HG03064 (cell line): ENCODE results near the gene CBX8.
"Not testable (repeated sequence)": the region's sequence is repeated elsewhere in the genome, so short reads cannot be mapped to it uniquely, and the experiment has no call there.

ENCODE experiments used
- ATAC-seq: cut with Tn5 transposase; IDR thresholded peaks from one replicate; pipeline ENCODE4 v1.9.1; 2021; ENCODE audit warnings: low read depth; ENCODE audit not compliant: unreplicated experiment

CBX8 gene

DNA sequence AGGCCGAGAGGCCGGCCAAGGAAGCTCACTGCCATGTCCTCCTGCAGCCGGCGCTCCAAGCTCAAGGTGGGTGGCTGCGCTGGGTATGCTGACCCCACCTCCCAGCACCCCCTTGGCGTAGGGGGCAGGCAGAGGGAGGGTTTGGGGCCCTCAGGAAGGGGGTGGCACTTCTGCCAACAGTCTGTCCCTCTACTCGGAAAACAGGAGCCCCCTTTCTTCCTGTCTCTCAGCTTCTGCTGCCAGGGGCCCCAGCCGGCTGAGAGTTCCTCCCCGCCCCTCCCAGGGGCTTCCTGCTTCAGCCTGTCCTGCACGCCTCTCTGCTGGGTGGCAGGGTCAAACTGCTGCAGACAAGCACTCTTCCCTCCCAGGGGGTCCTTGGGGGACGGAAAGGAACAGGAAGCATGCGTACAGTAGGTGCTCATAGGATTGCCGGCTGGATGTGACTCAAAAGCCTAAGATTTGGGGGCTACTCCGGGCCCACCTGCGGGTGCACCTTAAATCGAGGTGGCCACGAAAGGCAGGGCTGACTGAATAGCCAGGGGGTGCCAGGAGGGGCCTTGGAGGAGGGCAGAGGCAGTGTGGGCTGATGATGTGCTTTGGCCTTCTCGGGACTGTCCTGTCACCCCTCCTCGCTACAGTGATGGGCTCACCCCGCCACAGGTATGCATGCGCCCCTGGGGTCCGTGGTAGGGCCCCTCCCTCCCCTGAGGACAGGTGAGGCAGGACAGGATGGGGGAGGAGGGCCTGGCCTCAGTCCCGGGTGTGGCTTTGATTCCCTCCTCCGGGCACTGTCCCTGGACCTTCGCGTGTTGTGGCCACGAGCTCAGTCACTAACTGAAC lies 14.9 kb downstream of the CBX8 start:
- no peak for ATAC-seq

DNA sequence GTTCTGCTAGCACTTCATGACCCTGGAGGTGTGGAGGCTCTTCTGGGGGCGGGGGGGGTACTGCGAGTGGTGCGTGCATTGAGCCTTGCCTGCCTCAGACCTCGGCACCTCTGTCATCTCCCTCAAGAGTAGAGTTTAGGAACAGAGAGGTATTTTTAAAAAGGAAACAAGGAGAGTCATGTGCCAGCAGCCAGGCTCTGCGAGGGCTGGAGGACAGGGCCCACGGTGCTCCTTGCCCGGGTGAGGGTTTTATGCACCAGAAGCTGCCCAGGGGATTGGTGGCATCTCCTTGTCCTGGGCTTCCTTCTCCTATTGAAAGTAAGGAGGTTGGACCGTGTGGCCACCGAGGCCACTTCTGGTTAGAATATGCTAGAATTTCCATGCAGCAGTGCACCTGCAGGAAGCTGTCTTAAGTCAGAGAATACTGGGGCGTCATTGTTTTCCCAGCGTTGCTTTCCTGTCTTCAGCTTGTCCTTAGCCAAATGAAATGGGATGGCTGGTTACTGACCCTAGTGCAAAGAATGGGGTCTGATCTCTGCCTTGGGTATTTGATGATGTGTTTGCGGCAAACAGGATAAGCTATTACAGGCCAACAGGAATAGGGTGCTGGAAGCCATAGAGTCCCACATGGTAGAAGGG lies 15.7 kb downstream of the CBX8 start:
- no peak for ATAC-seq

DNA sequence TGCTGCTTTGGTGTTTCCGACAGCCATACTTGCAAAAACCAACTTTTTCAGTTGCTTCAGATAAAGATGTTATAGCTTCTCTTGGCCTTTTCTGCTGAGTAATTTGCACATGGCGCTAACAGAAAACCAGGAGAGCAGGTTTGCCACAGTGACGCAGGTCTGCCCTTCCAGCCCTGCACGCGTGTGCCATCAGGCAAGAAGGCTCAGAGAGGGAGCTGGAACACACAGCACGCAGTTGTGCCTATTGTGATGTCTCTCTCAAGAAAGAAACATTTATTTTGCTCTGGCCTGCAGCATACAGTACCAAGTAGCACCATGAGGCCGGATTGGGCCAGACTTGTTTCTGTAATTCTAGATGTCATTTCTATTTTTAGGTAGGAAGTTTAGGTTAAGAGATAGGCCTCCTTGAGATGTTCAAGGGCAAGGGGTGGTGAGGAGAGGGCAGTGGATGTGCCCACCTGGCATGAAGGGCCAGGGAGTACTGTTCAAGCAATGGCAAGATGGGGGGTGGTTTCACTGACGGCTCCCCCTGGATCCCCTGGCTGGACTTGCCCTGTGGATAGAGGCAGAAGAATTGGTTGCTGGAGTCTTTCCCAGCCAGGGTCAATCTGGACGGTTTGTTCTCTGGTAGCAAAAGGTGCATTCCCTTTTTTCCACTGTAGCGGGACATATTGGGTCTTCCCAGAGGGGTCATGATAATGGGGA lies 17.1 kb downstream of the CBX8 start:
- ATAC-seq, result no peak

DNA sequence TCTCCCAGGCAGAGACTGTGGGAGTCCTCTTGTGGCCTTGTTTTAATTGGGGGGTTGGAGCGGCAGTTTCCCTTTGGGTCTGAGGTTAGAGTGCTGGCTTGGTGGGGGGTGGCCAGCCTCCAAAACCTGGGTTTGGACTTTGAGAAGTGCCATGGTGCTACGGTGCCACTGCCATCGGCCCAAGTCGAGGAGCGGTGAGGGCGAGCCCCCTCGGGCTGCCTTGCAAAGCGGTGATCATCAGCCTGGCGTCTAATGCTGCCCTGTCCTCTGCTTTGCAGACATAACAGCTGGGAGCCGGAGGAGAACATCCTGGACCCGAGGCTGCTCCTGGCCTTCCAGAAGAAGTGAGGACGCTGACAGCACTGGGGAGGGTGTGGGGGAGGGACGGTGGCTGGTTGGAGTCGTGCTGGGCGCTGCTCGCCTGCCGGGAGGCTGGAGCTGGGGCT lies 17.8 kb downstream of the CBX8 start:
- ATAC-seq, result no peak

DNA sequence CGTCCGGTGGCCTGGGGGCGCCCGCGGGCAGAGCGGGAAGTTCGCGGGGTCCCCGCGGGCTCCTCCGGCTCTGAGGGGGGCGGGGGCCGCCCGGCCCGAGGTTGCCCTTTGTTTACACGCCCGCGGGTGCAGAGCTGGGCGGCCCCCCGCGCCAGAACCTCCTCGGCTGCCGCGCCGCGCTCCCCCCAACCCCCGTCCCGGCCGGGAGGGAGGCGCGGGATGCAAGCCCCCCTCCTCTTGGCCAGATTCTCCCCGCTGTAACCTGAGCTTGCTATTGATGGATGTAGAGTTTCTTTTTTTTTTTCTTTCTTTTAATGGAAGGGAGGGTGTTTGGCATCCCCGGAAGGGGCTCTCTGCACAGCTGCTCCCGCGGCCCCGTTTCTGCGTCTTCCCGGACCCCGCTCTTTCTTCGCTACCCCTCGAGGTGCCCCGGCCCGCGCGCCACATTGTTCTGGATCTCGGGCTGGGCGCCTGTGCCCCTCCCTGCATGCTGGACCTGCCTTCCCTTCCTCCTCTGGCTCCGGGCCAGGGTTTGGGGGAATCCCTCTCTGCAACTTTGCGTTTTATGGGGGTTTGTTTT lies 18.3 kb downstream of the CBX8 start:
- ATAC-seq, result no peak

DNA sequence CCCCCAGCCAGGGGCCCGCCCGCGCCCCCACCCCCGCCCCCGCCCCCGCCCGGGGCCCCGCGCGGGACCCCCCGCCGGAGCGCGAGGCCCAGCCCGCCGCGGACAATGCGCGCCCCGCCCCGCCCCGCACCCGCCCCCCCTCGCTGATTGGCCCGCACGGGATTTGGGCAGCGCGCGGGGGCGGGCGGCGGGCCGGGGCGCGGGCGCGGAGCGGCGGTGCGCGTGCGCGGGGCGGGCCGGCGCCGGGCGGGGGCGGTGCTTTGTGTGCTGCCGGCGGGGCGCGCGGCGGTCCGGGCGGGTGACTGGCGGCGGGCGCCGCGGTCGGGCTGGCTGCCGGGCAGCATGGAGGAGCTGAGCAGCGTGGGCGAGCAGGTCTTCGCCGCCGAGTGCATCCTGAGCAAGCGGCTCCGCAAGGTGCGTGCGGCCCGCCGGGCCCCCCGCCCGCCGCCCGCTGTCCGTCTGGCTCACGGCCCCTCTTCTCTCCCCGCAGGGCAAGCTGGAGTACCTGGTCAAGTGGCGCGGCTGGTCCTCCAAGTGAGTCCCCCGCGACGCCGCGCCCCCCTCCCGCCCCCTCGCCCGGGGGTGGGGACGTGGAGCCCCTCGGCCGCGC lies 18.9 kb downstream of the CBX8 start, which contains the start of gene CBX2:
CBX2 (plus strand) TSS at position 255 of the 610 bp plus-strand sequence; CDS start at position 343, 88 bp downstream.
- no peak for ATAC-seq

DNA sequence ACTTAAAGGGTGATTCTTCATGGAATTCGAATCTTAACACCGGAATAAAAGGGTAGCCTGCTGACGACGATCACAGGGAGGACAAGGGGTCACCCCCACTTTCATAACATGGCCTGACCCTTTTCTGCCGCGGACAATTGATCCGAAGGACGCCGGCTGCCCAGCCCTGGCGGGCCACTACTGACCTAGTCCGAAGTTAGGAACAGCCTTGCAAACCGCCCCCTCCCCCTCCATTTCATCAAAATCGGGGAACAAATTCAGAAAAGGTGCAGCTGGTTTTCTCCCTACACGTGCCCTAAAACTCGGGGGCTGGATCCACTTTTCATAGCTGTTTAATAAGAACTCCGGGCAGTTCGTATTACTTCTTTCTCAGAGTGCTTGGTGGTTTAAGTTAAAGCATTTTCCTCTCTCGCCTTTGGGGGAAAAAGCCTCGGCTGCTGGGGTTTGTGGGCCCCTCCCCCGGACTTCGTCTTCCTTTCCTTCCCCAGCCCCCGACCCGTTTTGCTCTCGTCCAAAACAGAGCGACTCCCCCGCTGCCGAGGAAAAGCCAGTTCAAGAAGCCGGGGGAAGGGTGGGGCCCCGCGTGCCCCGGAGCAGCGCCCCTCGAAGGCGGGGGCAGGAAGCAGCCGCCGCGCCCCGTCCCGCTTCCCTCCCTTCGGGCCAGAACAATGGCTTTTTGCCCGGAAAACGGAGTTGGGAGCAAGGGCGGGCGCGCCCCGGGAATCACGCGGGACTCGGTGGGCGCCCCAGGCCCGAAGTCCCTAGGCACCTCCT lies 19.6 kb downstream of the CBX8 start:
- no peak for ATAC-seq

DNA sequence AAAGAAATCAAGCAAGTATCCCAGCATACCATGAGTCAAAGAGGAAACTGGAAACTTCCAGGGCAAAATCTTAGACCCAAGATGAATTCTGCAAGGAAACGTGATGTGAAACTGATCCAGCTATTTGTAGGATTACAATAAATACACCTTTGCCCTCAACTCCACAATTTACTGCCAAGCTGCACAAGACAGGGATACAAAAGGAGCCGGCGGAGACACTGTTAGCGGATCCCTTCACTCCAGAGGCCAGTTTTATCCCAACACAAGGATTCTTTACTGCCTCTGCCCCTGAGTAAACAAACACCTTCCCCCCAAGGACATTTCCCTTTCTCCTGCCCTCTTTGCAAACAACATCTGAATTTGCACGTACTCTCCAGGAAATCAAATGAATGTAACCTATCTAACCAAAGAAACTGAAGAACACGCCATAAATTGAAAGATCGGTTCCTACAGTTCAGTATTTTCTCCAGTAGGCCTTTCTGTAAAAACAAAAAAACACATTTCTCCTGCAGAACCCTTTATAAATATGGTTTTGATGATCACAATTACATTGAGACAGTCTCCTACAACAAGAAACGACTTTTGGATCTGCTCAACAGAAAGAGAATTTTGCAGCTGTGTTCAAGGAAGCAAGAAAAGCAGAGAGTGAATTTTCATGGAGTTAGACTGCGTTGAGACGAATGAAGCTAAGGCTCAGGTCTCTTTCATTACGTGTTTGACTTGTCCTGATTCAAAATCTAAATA lies 20.3 kb downstream of the CBX8 start:
- no peak for ATAC-seq

DNA sequence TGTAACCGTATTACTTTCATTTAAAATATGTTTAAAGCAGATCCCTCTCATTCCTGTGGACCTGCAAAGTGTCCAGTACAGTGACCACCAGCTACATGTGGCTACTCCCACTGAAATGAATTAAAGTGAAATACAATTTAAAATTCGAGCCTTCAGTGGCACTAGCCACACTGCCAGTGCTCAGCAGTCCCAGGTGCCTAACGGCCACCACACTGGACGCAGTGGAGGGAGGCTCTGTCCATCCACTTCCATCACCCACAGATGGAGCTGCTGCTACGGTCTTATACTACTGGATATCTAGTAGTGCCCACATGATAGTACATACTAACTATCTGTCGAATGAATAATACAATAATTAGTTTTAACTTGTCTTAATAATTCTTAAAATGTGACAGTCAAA lies 21.2 kb downstream of the CBX8 start:
- no peak for ATAC-seq

DNA sequence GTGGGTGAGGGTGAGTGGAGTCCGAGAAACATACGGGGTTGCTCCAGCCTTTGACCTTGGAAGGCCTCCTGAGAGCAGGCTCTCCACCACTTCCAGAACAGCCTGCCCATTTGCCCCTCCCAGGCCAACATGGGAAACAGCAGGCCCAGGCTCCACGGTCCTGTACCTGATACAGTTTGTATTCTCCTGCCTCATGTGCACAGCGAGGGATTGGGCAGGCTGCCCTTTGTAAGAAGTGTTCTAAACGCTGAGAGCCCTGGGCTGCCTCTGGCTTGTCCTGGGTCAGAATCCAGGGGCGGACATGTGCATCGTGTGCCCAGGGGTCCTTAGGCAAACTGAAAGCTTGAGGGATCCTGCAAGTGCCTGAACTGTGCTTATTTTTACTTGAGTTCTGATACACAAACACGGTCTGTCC lies 22.3 kb downstream of the CBX8 start:
- ATAC-seq, result no peak

DNA sequence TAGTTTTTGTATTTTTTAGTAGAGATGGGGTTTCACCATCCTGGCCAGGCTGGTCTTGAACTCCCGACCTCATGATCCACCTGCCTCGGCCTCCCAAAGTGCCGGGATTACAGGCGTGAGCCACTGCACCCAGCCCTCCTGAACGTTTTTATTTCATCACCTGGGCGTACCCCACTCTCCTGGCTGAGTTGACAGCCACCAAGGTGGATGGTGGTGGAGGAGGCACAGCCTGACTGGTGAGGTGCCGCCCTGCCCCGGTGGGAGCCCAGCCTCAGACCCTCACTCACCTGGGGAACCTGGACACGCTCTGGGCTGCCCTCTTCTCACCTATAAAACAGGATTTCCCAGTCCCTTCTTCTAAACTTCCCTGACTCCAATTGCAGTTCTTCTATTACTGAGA lies 24.2 kb downstream of the CBX8 start:
- ATAC-seq, result not testable (repeated sequence)

DNA sequence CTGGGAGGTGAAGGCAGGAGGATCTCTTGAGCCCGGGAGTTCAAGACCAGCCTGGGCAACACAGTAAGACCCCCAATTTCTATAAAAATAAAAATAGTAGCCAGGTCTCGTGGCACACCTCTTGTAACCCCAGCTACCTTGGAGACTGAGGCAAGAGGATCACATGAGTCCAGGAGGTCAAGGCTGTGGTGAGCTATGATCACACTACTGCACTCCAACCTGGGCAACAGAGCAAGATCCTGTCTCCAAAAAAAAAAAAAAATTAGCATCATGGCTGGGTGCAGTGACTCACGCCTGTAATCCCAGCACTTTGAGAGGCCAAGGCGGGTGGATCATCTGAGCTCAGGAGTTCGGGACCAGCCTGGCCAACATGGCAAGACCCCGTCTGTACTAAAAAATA lies 25.6 kb downstream of the CBX8 start:
- ATAC-seq, result no peak

DNA sequence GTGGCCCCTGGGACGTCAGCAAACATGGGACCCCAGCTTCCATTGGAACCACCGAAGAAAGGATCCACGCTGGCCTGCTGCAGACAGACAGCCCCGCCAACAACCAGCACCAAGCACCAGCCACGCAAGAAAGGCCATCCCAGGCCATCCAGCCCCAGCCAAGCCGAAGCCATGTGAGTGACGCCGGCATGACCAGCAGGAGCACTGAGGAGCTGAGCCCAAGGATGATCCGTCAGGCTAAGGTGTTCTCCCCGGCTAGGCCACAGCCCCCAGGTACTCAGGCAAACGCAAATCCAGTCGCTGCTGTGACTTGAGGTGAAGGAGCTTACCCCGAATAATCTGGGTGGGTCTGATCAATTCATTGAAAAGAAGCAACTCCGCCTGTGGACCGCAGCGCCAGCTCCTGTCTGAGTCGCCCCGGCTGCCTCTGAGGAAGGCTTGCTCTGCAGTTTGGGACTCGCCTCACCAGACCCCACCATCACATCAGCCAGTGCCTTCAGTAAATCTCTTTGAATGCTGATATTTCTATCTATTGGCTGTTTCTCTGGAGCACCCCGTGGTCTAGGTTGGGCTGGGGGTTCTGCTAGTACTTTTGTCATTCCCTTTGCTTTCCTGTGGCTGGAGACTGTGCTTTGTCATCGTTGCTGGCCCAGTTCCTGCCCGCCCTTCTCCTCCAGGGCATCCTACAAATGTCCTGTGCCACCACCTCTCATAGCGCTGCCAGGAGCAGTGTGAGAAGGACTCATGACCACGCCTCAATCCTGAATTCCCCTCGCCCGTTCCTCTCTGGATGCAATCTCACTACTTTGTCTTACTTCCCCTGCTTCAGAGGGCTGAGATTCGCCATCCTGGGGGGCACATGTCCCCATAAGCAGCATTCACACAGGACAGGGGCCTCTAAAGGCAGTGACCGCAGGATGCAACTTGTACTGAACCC lies 27.0 kb downstream of the CBX8 start:
- no peak for ATAC-seq

DNA sequence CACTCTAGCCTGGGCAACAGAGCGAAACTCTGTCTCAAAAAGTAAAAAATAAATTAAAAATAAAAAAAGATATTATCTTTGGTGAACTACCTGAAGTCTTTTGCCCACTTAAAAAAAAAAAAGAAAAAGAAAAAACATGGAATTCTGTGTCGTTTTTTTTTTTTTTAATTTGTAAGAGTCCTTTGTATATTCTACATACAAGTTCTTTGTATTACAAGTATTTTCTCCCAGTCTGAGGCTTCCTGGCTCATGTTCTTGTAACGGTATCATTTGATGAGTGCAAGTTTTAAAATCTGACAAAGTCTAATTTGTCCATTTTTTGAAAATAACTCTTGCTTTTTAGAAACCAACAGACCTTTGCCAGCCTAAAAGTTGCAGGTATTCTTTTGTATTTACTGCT lies 31.2 kb downstream of the CBX8 start:
- no peak for ATAC-seq

DNA sequence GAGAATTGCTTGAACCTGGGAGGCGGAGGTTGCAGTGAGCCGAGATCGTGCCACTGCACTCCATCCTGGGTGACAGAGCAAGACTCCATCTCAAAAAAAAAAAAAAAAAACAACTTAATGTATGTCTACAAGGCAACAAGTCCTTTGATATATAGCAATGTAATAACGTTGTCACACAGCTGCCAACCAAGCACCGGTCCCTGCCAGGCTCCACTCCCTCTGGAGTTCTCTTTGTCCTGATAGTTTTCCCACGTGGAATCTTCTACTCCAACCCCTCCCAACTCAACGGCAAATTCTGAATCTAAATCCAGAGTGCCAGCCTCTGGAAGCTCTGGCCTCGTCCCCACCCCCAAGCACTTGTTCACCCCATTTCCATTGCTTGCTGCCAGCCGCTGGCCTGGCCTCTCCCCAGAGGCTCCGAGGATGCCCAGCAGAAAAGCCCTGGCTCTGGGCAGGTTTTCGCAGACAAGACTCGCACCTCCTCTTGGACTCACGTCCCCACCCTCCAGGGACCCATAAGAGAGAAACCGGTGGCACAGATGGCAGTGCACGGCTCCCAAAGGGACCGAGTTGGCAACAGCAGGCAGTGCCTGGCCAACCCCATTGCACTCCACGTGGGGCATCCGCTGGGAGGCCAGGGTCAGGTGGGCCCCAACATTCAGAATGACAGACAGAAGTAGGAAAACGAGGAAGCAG lies 34.8 kb downstream of the CBX8 start:
- ATAC-seq, result no peak

DNA sequence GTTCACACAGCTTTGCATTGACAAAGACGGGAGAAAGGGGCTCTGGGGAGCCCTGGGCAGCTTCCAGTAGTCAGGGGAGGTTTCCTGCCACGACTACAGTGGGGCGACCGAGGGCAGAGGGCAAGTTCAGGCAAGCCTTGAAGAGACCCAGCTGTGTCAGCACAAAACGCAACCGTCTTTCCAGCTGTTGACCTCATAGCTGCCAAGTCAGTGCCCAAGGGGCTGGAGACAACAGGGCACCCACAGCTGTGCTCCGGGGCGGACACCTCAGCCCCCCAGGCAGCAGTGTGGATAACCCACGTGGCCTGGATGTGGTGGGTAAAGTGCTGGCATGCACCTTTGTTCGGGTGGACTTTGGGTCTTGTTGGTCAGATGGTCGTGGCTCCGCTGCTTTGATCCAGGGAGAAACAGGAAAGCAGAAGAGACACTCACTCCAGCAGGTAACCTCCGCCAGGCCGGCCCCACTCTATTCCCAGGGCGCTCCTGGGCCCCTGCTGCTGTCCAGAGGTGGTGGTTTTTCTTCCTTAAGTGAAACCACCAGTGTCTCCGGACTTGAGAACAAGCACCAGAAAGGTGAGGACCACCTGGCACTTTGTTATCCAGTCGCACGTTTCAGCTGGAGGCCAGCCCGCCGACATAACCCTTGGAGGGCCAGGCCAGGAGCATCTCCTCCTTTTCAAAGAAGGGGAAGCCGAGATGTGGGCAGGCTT lies 36.5 kb downstream of the CBX8 start:
- ATAC-seq, result no peak

DNA sequence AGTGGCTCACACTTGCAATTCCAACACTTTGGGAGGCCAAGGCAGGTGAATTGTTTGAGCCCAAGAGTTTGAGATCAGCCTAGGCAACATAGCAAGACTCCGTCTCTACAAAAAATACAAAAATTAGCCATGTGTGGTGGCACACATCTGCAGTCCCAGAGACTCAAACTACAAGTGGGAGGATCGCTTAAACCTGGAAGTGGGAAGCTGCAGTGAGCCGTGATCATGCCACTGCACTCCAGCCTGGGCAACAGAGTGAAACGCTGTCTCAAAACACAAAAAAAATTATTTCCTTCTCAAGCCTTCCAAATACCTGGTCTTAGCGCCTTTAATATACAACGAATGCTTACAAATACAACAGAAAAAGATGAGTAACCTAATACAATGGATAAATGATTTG lies 38.6 kb downstream of the CBX8 start:
- ATAC-seq, result no peak
